Fibroblast of skin of left quadriceps (primary cell): ENCODE data around the gene CXCR6.
A peak's percentile ranks its signal among the peaks of the same experiment; 100 is the strongest.
"Not testable (repeated sequence)": the region's sequence is repeated elsewhere in the genome, so short reads cannot be mapped to it uniquely, and the experiment has no call there.

Source experiments
- DNase-seq, 2 experiments: peaks; one replicate each; pipeline ENCODE4 v3.0.0-alpha.2; 2013; ENCODE audit warnings: low read depth in 2 of 2

The CXCR6 gene

GRCh38 chr3:45988362-45988761 is 45.1 kb downstream of the CXCR6 start:
- DNase-seq: no peak

- peak; percentile 54 to 55 for DNase-seq
Observed at GRCh38 chr3:45988804-45989203, 45.5 kb downstream of the CXCR6 start.

GRCh38 chr3:45990181-45990580 is 46.9 kb downstream of the CXCR6 start:
- no peak for DNase-seq

- no peak for DNase-seq
Observed at GRCh38 chr3:45991341-45991740, 48.1 kb downstream of the CXCR6 start.

GRCh38 chr3:45992133-45992729 is 49.0 kb downstream of the CXCR6 start:
- DNase-seq: no peak

GRCh38 chr3:45992821-45993221 is 49.6 kb downstream of the CXCR6 start:
- peak; percentile 90 to 91 for DNase-seq

- DNase-seq: no peak
Observed at GRCh38 chr3:45993421-45994027, 50.3 kb downstream of the CXCR6 start.

- DNase-seq: no peak
Observed at GRCh38 chr3:45994419-45995235, 51.4 kb downstream of the CXCR6 start.

GRCh38 chr3:45995236-45996192 is 52.2 kb downstream of the CXCR6 start, which contains the start of gene FYCO1:
Gene FYCO1, minus strand, starts transcription at chr3:45995824. Its CDS starts 10,914 bp downstream, at chr3:45984910.
- DNase-seq: peak; percentile 60 to 66

- not testable (repeated sequence) for DNase-seq
Observed at GRCh38 chr3:45997499-45997898, 54.2 kb downstream of the CXCR6 start.

GRCh38 chr3:45997942-45998341 is 54.7 kb downstream of the CXCR6 start:
- no peak for DNase-seq
